Fibroblast of lung (primary cell): ENCODE results near the gene ESRRB.

Experiments used
- CTCF ChIP-seq, 2 donors: IDR thresholded peaks in 1 of 2; conservative IDR thresholded peaks in 1 of 2; 1 replicate in 1 of 2; 2 replicates in 1 of 2; pipeline ENCODE4 v1.5.1; 2011 to 2012; ENCODE audit warnings: low read length in 2 of 2, control low read depth in 1 of 2, inconsistent platforms in 1 of 2, low read depth in 1 of 2, mild to moderate bottlenecking in 1 of 2
- EZH2 ChIP-seq: IDR thresholded peaks from 2 replicates; pipeline ENCODE4 v1.5.1; 2012; ENCODE audit warnings: low read length, control low read depth, mild to moderate bottlenecking; ENCODE audit errors: missing control alignments

GRCh38 chr14:76484355-76484754, 108.4 kb downstream of the ESRRB start:
- no peak for TF ChIP-seq CTCF (conservative IDR thresholded peaks at IDR 0.05 in 1 of 2, IDR thresholded peaks at IDR 0.05 in 1 of 2; ENCODE audit: low read depth in 1 of 2, low read length in 2 of 2)
- TF ChIP-seq EZH2: no peak
